ENCODE data around the gene PRDM16. TPM values are rescaled to one million over a fixed set of nuclear protein-coding genes. Genes with fewer than 3 reads are reported as not detected.
A peak's percentile ranks its signal among the peaks of the same experiment; 100 is the strongest.

Gene PRDM16
- polyA plus RNA-seq, 2 of the 4 experiments (the other 2 are of a cell fraction): 0.03 to 0.35 TPM

DNA sequence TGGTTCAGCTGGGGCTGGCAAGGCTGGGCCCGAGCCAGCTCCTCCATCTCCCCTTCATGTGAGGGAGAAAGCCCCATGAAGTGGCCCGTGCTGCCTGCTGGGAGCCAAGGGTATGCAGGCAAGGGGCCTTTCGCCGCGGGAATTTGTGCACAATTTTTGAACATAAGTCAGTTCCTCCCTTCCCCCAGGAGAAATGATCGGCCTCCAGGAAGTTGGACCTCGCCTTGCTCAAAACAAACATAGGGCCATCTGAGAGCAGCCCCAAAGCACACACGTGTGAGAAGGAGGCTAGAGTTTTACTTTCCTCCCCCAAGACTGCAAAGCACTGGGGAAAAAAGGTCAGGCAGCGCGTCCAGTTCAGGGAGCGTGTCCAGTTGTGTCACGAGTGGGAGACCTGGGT, 64.7 kb downstream of the PRDM16 start:
- ChIA-PET POLR2A (no interaction called here), CTCF (no interaction called here)
- Histone ChIP-seq H3K4me3 (no peak overlapping the region), H3K4me1 (peaks cover 6% of the 10 kb centered on the region; the same call in 2 of the 3 replicates), H3K4me2 (no peak overlapping the region), H3K9me3 (no peaks in the 10 kb centered on the region), H3K27ac (no peak overlapping the region)
- 62% methylated on average over 5 of the region's 12 CpGs for WGBS (ENCODE audit: missing lambda C conversion rate)
- FAIRE-seq (no peak), ATAC-seq (peak in 1 of 2 experiments; percentile 58; a peak in 3 of 6 replicates), DNase-seq (ENCODE audit: low read depth in 1 of 2, low spot score in 1 of 2) (peak in 1 of 2 experiments; percentile 29)
- no peak for TF ChIP-seq NFE2L2 (conservative IDR thresholded peaks at IDR 0.05; ENCODE audit: low read length)
- TF ChIP-seq SMC3 (IDR thresholded peaks at IDR 0.05): no peak
- TF ChIP-seq HOXB5 (CRISPR knock-in tag; IDR thresholded peaks at IDR 0.05): no peak

GRCh38 chr1:3134381-3135072, 65.5 kb downstream of the PRDM16 start:
- no peaks in the 10 kb centered on the region for H3K9me3 ChIP-seq
- TF ChIP-seq FOSL2 (IDR thresholded peaks at IDR 0.05) (no peak), FOSL2 (CRISPR knock-in tag; IDR thresholded peaks at IDR 0.05) (no peak)
- ChIA-PET POLR2A (no interaction called here), CTCF (no interaction called here)
- no peak overlapping the region for H3K4me2 ChIP-seq
- ATAC-seq: no peak
- 78% methylated on average over 22 of the region's 36 CpGs for WGBS (ENCODE audit: missing lambda C conversion rate)
- H3K27ac ChIP-seq: no peak overlapping the region
- FAIRE-seq: no peak
- H3K4me1 ChIP-seq: peaks cover 6% of the 10 kb centered on the region; the same call in 2 of the 3 replicates
- H3K4me3 ChIP-seq: no peak overlapping the region
- DNase-seq (ENCODE audit: low read depth in 1 of 2, low spot score in 1 of 2): no peak

GRCh38 chr1:3135073-3135702, 66.2 kb downstream of the PRDM16 start:
- Histone ChIP-seq H3K4me2 (no peak overlapping the region), H3K27ac (no peak overlapping the region), H3K4me1 (peaks cover 6% of the 10 kb centered on the region; the same call in 2 of the 3 replicates), H3K4me3 (no peak overlapping the region), H3K9me3 (no peaks in the 10 kb centered on the region)
- 74% methylated on average over 19 of the region's 29 CpGs for WGBS (ENCODE audit: missing lambda C conversion rate)
- CTCF ChIA-PET: no interaction called here
- TF ChIP-seq KDM5A (IDR thresholded peaks at IDR 0.05): no peak
- no peak for TF ChIP-seq FOXS1 (CRISPR knock-in tag; IDR thresholded peaks at IDR 0.05)
- no peak for TF ChIP-seq EP300 (IDR thresholded peaks at IDR 0.05)
- TF ChIP-seq PHF8 (IDR thresholded peaks at IDR 0.05; ENCODE audit: borderline replicate concordance, low read depth): no peak
- TF ChIP-seq, protein P1, sequence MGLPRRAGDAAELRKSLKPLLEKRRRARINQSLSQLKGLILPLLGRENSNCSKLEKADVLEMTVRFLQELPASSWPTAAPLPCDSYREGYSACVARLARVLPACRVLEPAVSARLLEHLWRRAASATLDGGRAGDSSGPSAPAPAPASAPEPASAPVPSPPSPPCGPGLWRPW (IDR thresholded peaks at IDR 0.05): no peak
- no peak for TF ChIP-seq FOSL2 (IDR thresholded peaks at IDR 0.05)
- no peak for TF ChIP-seq FOSL2 (CRISPR knock-in tag; IDR thresholded peaks at IDR 0.05)
- no peak for TF ChIP-seq RFX5 (IDR thresholded peaks at IDR 0.05)
- no peak for TF ChIP-seq BHLHE40 (IDR thresholded peaks at IDR 0.05; ENCODE audit: low read depth, low read length)
- no peak for TF ChIP-seq HOXB13 (CRISPR knock-in tag; IDR thresholded peaks at IDR 0.05; ENCODE audit: low read depth)
- TF ChIP-seq ZNF302 (CRISPR knock-in tag; IDR thresholded peaks at IDR 0.05): no peak
- no peak for TF ChIP-seq HEYL (CRISPR knock-in tag; IDR thresholded peaks at IDR 0.05)
- TF ChIP-seq, protein P2, sequence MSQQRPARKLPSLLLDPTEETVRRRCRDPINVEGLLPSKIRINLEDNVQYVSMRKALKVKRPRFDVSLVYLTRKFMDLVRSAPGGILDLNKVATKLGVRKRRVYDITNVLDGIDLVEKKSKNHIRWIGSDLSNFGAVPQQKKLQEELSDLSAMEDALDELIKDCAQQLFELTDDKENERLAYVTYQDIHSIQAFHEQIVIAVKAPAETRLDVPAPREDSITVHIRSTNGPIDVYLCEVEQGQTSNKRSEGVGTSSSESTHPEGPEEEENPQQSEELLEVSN (IDR thresholded peaks at IDR 0.05; ENCODE audit: borderline replicate concordance, low read depth): no peak
- no peak for TF ChIP-seq RAD21 (conservative IDR thresholded peaks at IDR 0.05 in 1 of 2, IDR thresholded peaks at IDR 0.05 in 1 of 2)
- TF ChIP-seq NPAS2 (CRISPR knock-in tag; IDR thresholded peaks at IDR 0.05; ENCODE audit: borderline replicate concordance): no peak
- no peak for TF ChIP-seq RARB (CRISPR knock-in tag; IDR thresholded peaks at IDR 0.05)
- TF ChIP-seq MAFK (IDR thresholded peaks at IDR 0.05; ENCODE audit: partially characterized antibody): no peak
- no peak for TF ChIP-seq EHF (CRISPR knock-in tag; IDR thresholded peaks at IDR 0.05)
- TF ChIP-seq ZFP36 (IDR thresholded peaks at IDR 0.05; ENCODE audit: borderline replicate concordance, partially characterized antibody): no peak
- TF ChIP-seq TP53 (CRISPR knock-in tag; IDR thresholded peaks at IDR 0.05): no peak
- FAIRE-seq: no peak
- POLR2A ChIA-PET: no interaction called here
- ATAC-seq: no peak
- DNase-seq (ENCODE audit: low read depth in 1 of 2, low spot score in 1 of 2): no peak

All from A549 (cell line).